Testis (tissue), 2 donors: ENCODE data around the gene DEDD.

Source experiments
- POLR2A ChIP-seq: fragments of 450-650 bp; IDR thresholded peaks from one replicate; pipeline ENCODE4 v1.6.1; 2017; ENCODE audit warnings: antibody characterized with exemption, mild to moderate bottlenecking, moderate library complexity
- TF ChIP-seq, protein P1 (sequence below), 3 experiments: fragments of 450-650 bp in 2 of 3; fragments of 200-600 bp in 1 of 3; sonication (generic) in 1 of 3; IDR thresholded peaks; one replicate each; pipeline ENCODE4 v1.5.1; 2016 to 2019; ENCODE audit warnings: antibody characterized with exemption in 3 of 3, mild to moderate bottlenecking in 2 of 3, moderate library complexity in 1 of 3

DNA sequence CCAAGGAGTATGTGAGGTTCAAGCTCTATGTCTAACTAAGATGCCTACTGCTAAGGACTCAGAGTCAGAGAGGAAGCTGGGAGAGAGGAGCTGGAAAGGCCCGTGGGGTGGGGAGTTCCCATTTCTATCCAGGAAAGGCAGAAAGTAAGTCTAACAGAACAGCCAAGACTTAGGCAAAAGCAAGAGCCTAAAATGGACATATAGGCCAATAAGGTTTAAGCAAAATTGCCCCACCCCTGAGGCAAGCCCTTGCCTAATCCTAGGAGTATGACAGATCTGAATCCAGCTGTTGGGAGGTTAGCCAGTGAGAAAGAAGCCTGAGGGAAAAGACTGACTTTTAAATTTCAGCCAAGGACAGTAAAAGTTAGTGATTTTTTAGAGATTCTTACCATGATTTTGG, 35.9 kb downstream of the DEDD start:
- TF ChIP-seq, protein P1, sequence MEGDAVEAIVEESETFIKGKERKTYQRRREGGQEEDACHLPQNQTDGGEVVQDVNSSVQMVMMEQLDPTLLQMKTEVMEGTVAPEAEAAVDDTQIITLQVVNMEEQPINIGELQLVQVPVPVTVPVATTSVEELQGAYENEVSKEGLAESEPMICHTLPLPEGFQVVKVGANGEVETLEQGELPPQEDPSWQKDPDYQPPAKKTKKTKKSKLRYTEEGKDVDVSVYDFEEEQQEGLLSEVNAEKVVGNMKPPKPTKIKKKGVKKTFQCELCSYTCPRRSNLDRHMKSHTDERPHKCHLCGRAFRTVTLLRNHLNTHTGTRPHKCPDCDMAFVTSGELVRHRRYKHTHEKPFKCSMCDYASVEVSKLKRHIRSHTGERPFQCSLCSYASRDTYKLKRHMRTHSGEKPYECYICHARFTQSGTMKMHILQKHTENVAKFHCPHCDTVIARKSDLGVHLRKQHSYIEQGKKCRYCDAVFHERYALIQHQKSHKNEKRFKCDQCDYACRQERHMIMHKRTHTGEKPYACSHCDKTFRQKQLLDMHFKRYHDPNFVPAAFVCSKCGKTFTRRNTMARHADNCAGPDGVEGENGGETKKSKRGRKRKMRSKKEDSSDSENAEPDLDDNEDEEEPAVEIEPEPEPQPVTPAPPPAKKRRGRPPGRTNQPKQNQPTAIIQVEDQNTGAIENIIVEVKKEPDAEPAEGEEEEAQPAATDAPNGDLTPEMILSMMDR (IDR thresholded peaks at IDR 0.05) = no peak
- TF ChIP-seq POLR2A = no peak
